Panc1 (cell line): Measurements from ENCODE around the gene PBRM1.

ENCODE experiments used
- POLR2AphosphoS5 ChIP-seq: IDR thresholded peaks from 2 replicates; pipeline ENCODE4 v1.6.1; 2012; ENCODE audit warnings: mild to moderate bottlenecking, low read depth, low read length, moderate library complexity
- REST ChIP-seq, 2 experiments: IDR thresholded peaks; 2 replicates each; pipeline ENCODE4 v1.6.1; 2011 to 2012; ENCODE audit warnings: low read depth in 2 of 2, control low read depth in 1 of 2, low read length in 1 of 2, mild to moderate bottlenecking in 1 of 2, moderate library complexity in 1 of 2; ENCODE audit not compliant: insufficient read depth in 1 of 2
- SIN3A ChIP-seq: IDR thresholded peaks from 2 replicates; pipeline ENCODE4 v1.6.1; 2012; ENCODE audit warnings: low read depth, mild to moderate bottlenecking, low read length, moderate library complexity, borderline replicate concordance; ENCODE audit not compliant: insufficient read depth
- TF ChIP-seq, protein P1 (sequence below): fragments of 450-650 bp; IDR thresholded peaks from 2 replicates; pipeline ENCODE4 v1.5.1; 2017; ENCODE audit warnings: mild to moderate bottlenecking

DNA sequence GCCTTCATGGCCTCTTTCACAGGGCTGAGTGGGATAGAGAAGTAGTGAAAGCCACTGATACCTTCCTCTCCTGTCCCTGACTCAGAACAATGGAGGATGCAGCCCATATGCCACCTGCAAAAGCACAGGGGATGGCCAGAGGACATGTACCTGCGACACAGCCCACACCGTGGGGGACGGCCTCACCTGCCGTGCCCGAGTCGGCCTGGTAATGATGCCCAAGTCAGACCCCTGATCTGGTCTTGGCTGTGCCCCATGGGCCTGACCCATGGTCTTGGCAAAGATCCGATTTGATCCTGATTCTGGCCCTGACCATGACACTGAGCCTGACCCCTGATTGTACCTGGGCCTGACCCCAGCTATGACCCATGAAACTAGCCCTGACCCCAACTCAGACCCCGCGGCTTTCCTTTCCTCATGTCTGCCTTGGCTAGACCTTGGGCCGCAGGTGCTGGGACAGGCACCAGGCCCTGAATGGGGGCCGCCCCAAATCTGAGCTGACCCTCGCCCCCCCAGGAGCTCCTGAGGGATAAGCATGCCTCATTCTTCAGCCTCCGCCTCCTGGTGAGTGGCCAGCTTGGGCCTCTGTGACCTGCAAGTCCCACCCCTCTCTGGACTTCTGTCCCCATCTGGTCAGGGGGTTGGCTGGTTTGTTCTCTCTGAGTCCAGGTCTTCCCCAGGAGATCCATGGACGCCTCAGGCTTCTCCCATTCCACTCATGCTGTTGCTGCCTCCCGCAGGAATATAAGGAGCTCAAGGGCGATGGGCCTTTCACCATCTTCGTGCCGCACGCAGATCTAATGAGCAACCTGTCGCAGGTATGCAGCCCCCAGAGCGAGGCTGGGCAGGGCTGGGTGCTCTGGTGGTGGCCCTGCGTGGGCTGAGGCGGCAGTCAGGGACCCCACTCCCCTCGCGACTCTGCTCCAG lies 167.7 kb downstream of the PBRM1 start:
- TF ChIP-seq, protein P1, sequence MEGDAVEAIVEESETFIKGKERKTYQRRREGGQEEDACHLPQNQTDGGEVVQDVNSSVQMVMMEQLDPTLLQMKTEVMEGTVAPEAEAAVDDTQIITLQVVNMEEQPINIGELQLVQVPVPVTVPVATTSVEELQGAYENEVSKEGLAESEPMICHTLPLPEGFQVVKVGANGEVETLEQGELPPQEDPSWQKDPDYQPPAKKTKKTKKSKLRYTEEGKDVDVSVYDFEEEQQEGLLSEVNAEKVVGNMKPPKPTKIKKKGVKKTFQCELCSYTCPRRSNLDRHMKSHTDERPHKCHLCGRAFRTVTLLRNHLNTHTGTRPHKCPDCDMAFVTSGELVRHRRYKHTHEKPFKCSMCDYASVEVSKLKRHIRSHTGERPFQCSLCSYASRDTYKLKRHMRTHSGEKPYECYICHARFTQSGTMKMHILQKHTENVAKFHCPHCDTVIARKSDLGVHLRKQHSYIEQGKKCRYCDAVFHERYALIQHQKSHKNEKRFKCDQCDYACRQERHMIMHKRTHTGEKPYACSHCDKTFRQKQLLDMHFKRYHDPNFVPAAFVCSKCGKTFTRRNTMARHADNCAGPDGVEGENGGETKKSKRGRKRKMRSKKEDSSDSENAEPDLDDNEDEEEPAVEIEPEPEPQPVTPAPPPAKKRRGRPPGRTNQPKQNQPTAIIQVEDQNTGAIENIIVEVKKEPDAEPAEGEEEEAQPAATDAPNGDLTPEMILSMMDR: no peak
- TF ChIP-seq REST (IDR thresholded peaks at IDR 0.05; ENCODE audit: insufficient read depth in 1 of 2, low read depth in 2 of 2, low read length in 1 of 2): no peak
- TF ChIP-seq POLR2AphosphoS5: no peak
- no peak for TF ChIP-seq SIN3A
